ENCODE measurements around the gene WDR46. TPM values are rescaled to one million over a fixed set of nuclear protein-coding genes. Genes with fewer than 3 reads are reported as not detected.
"Not testable (repeated sequence)": the region's sequence is repeated elsewhere in the genome, so short reads cannot be mapped to it uniquely, and the experiment has no call there.

Gene WDR46
- total and polyA plus RNA-seq, 10 of the 15 experiments (the other 5 are each of a cell fraction or from before 2014, with no cell fraction given), result 10.1 to 147 (median 86.0) TPM

DNA sequence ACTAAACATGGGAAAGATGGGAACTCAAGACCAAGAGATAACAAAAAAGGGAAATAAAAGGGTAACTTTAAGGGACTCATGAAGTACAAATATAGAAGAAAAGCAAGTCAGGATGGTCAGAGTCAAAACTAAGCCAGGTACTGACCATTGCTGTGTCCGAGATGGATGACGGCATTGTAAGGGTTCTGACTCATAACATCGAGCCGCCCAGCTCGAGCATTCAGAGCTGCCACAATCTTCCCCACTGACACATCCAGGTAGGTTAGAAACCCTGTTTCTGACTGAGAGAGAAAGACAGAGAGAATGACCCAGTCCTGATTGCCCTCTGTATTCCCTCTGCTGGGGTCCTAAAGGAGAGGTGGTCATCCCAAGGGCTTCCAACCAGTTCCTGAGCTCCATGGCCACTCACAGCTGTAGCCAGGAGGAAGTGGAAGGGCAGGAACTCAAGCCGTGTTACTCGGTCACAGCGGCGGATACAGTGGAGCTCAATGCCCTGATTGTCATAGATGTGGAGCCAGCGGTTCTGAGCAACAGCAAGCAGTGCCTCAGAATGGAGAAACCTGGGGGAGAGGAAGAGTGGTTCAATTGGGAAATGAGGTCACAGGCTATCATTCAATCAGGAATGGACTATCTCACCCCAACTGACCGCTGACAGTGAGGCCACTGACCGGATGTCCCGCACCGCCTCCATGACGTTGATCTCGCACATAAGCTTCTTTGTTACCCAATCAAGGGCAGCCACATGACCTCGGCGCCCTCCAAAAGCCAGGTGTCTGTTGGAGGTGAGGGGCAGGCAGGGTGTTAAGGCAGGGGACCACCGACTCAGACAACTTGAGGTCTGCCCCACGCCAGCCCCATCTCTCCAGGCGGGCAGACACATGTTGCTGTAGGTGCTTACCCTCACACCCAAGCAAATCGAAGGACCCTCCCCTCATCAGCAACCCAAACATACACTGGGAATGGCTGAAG, 1.8 kb downstream of the WDR46 start:
- TF ChIP-seq TBL1XR1 (IDR thresholded peaks at IDR 0.05; ENCODE audit: low read depth, low read length) (no peak), FOS (IDR thresholded peaks at IDR 0.05; ENCODE audit: borderline replicate concordance, extremely low read depth, insufficient read length) (no peak), SREBF1 (IDR thresholded peaks at IDR 0.05; ENCODE audit: low read length) (no peak)
- Histone ChIP-seq H3K4me3 (no peak overlapping the region), H3K36me3 (ENCODE audit: control insufficient read depth in 2 of 2, insufficient read depth in 2 of 2, low read length in 1 of 2) (peaks cover 3 to 36% of the 10 kb centered on the region in 2 experiments; a peak in 3 of 4 replicates), H3K9ac (ENCODE audit: control insufficient read depth, insufficient read depth, low read length) (no peak overlapping the region), H3K79me2 (ENCODE audit: control insufficient read depth, insufficient read depth, low read length) (peaks cover 31% of the 10 kb centered on the region), H3K27ac (ENCODE audit: control insufficient read depth, insufficient read depth) (no peak overlapping the region), H3K4me1 (ENCODE audit: control insufficient read depth, insufficient read depth, low read length) (no peaks in the 10 kb centered on the region), H4K20me1 (ENCODE audit: control insufficient read depth, insufficient read depth) (no peaks in the 10 kb centered on the region), H3K4me2 (ENCODE audit: control insufficient read depth, insufficient read depth) (peak overlapping the region; percentile 46; the same call in 1 of the 2 replicates), H3K27me3 (replicated peaks in 1 of 2; ENCODE audit: control insufficient read depth in 2 of 2, insufficient read depth in 2 of 2, low read length in 1 of 2) (no peaks in the 10 kb centered on the region), H3K9me3 (replicated peaks; ENCODE audit: control insufficient read depth, insufficient read depth, low read length) (no peaks in the 10 kb centered on the region), H2AFZ (ENCODE audit: control insufficient read depth, low read depth, low read length) (no peak overlapping the region)
- BruUV-seq (replicated peaks), result no TSS peak
- SMC1A ChIA-PET (ENCODE audit: uncharacterized antibody, unreplicated experiment), result interaction anchor here (1.3 to 4.4 kb wide), 3 partner anchors 10 to 37 kb away, joined by 3 to 25 read pairs (median 3); partner anchors contain the start of gene B3GALT4
- RAD21 ChIA-PET (ENCODE audit: unreplicated experiment), result interaction anchor here (1.7 kb wide), 1 partner anchor 138 kb away, joined by 5 read pairs; no protein-coding TSS in a partner anchor
- intact Hi-C loops (cut with micrococcal nuclease; ENCODE audit: unreplicated experiment), result no loop called here
- POLR2A ChIA-PET, result interaction anchor here (0.9 to 3.5 kb wide), 7 partner anchors 9 to 34 kb away, joined by 3 to 60 read pairs (median 4); partner anchors contain the start of genes B3GALT4, RGL2, RPS18 and VPS52
- ATAC-seq (no peak), FAIRE-seq (no peak), DNase-seq (ENCODE audit: low read depth, low spot score) (no peak)
- WGBS (ENCODE audit: insufficient coverage, insufficient replicate concordance, low lambda C conversion rate, missing lambda C conversion rate), result 93% methylated on average over 22 of the region's 22 CpGs
- in situ Hi-C loops (cut with MboI), result no loop called here
- CTCF ChIA-PET, result interaction anchor here (0.6 to 5.0 kb wide), 3 partner anchors 10 to 57 kb away, joined by 3 to 28 read pairs (median 3); partner anchors contain the start of gene B3GALT4

DNA sequence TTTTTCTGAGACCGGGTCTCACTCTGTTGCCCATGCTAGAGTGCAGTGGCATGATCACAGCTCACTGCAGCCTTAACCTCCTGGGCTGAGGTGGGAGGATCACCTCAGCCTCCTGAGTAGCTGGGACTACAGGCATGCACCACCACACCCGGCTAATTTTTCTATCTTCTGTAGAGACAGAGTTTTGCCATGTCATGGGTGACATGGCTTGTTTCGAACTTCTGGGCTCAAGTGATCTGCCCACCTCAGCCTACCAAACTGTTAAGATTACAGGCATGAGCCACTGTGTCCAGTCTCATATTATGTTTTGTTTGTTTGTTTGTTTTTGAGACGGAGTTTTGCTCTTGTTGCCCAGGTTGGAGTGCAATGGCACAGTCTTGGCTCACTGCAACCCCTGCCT, 3.8 kb downstream of the WDR46 start:
- in situ Hi-C loops (cut with MboI), result not testable (repeated sequence)

More for the DNA sequence above, 3.8 kb downstream of the WDR46 start:
- H3K36me3 ChIP-seq (ENCODE audit: control insufficient read depth in 2 of 2, insufficient read depth in 2 of 2, low read length in 1 of 2), result peaks cover 7 to 28% of the 10 kb centered on the region in 2 experiments; a peak in 3 of 4 replicates
- BruUV-seq (replicated peaks); H3K27ac ChIP-seq (ENCODE audit: control insufficient read depth, insufficient read depth); H3K27me3 ChIP-seq (replicated peaks in 1 of 2; ENCODE audit: control insufficient read depth in 2 of 2, insufficient read depth in 2 of 2, low read length in 1 of 2); FAIRE-seq; H4K20me1 ChIP-seq (ENCODE audit: control insufficient read depth, insufficient read depth); SMC1A ChIA-PET (ENCODE audit: uncharacterized antibody, unreplicated experiment); CTCF ChIA-PET; H3K4me3 ChIP-seq; H3K9ac ChIP-seq (ENCODE audit: control insufficient read depth, insufficient read depth, low read length); intact Hi-C loops (cut with micrococcal nuclease; ENCODE audit: unreplicated experiment); POLR2A ChIA-PET; H3K4me1 ChIP-seq (ENCODE audit: control insufficient read depth, insufficient read depth, low read length); RAD21 ChIA-PET (ENCODE audit: unreplicated experiment); H3K4me2 ChIP-seq (ENCODE audit: control insufficient read depth, insufficient read depth); ATAC-seq; H2AFZ ChIP-seq (ENCODE audit: control insufficient read depth, low read depth, low read length); DNase-seq (ENCODE audit: low read depth, low spot score); H3K9me3 ChIP-seq (replicated peaks; ENCODE audit: control insufficient read depth, insufficient read depth, low read length): not testable (repeated sequence)
- H3K79me2 ChIP-seq (ENCODE audit: control insufficient read depth, insufficient read depth, low read length), result peaks cover 23% of the 10 kb centered on the region
- whole genome bisulfite sequencing (ENCODE audit: insufficient coverage, insufficient replicate concordance, low lambda C conversion rate, missing lambda C conversion rate), result 100% methylated on average over 4 of the region's 4 CpGs

All from GM12878 (cell line).